Central memory CD8-positive, alpha-beta T cell (primary cell): Measurements from ENCODE around the gene FAM131B.

ENCODE experiments used
- ATAC-seq: fragments of 150-1000 bp; cut with Tn5 transposase; replicated peaks from 2 replicates; pipeline ENCODE4 v1.10.0; 2022; ENCODE audit warnings: mild to moderate bottlenecking, moderate FRiP score, moderate number of reproducible peaks; ENCODE audit not compliant: poor library complexity, severe bottlenecking; ENCODE audit errors: extremely low read depth
- DNase-seq, 2 donors: peaks; one replicate each; pipeline ENCODE4 v3.0.0; 2021; ENCODE audit warnings: low spot score in 2 of 2
- H3K27ac Mint-ChIP-seq: one replicate; pipeline ENCODE4 v1.8.0; 2022; ENCODE audit warnings: low read depth, mild to moderate bottlenecking, moderate library complexity, mixed read lengths
- H3K27me3 Mint-ChIP-seq: one replicate; pipeline ENCODE4 v1.8.0; 2022; ENCODE audit warnings: mixed read lengths
- H3K36me3 Mint-ChIP-seq: one replicate; pipeline ENCODE4 v1.8.0; 2022; ENCODE audit warnings: mild to moderate bottlenecking, moderate library complexity, mixed read lengths; ENCODE audit not compliant: insufficient read depth
- H3K4me1 Mint-ChIP-seq: one replicate; pipeline ENCODE4 v1.8.0; 2022; ENCODE audit warnings: mixed read lengths
- H3K4me3 Mint-ChIP-seq: one replicate; pipeline ENCODE4 v1.8.0; 2022; ENCODE audit warnings: mild to moderate bottlenecking, moderate library complexity, mixed read lengths
- H3K9me3 Mint-ChIP-seq: one replicate; pipeline ENCODE4 v1.8.0; 2022; ENCODE audit warnings: mixed read lengths

FAM131B gene

DNA sequence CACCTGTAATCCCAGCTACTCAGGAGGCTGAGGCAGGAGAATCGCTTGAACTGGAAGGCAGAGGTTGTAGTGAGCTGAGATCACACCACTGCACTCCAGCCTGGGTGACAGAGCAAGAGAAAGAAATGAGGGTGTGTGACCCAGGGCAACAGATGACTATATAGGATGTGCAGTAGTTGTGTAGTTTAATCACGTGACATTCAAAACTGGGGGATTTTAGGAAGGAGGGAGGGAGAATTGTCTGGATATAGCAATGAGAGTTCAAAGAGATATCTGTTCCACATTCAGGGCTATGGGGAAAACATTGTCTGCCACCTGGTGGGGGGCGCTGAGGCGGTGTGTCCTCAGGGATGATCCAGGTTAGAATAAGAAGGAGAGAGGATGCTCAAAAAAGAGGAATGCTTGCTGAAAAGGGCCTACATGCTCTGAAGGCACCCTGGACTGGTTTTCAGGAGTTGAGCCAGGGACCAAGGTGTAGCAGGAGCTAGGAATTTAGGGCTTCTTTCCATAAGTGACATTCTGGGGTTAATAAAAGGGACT is 10.8 kb upstream of the FAM131B start:
- H3K27me3 Mint-ChIP-seq: no peaks in the 10 kb centered on the region
- H3K9me3 Mint-ChIP-seq: no peaks in the 10 kb centered on the region
- H3K4me1 Mint-ChIP-seq: peaks cover 67% of the 10 kb centered on the region

DNA sequence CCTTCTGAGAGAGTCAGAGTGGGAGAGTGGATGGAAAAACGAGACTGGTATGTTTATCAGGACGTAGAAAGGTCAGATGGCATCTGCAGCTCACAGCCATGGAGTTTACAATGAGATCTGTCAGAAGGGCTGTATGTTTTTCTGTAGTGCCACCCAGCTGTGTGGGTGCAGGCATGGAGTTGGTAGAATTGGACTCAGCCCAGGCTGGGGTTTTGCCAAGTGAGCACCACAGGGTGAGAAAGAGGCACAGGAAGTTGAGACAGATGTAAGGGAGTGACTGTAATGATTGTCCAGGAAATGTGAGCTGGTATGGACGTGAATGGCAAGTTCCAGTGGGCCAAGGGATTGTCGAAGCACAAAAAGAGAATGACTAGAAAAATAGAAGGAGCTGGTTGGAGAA is 9.6 kb upstream of the FAM131B start:
- H3K4me1 Mint-ChIP-seq: peaks cover 58% of the 10 kb centered on the region
- peak in 1 of 2 donors; percentile 58 for DNase-seq
- H3K27me3 Mint-ChIP-seq: no peaks in the 10 kb centered on the region
- H3K4me3 Mint-ChIP-seq: peak overlapping the region; percentile 17
- H3K36me3 Mint-ChIP-seq: peaks cover 1% of the 10 kb centered on the region
- peak; percentile 40 for ATAC-seq
- H3K9me3 Mint-ChIP-seq: no peaks in the 10 kb centered on the region
- H3K27ac Mint-ChIP-seq: peak overlapping the region; percentile 47

More for the DNA sequence above, 10.8 kb upstream of the FAM131B start:
- H3K36me3 Mint-ChIP-seq: peaks cover 1% of the 10 kb centered on the region
- no peak overlapping the region for H3K27ac Mint-ChIP-seq
- ATAC-seq (no peak), DNase-seq (no peak)
- no peak overlapping the region for H3K4me3 Mint-ChIP-seq

DNA sequence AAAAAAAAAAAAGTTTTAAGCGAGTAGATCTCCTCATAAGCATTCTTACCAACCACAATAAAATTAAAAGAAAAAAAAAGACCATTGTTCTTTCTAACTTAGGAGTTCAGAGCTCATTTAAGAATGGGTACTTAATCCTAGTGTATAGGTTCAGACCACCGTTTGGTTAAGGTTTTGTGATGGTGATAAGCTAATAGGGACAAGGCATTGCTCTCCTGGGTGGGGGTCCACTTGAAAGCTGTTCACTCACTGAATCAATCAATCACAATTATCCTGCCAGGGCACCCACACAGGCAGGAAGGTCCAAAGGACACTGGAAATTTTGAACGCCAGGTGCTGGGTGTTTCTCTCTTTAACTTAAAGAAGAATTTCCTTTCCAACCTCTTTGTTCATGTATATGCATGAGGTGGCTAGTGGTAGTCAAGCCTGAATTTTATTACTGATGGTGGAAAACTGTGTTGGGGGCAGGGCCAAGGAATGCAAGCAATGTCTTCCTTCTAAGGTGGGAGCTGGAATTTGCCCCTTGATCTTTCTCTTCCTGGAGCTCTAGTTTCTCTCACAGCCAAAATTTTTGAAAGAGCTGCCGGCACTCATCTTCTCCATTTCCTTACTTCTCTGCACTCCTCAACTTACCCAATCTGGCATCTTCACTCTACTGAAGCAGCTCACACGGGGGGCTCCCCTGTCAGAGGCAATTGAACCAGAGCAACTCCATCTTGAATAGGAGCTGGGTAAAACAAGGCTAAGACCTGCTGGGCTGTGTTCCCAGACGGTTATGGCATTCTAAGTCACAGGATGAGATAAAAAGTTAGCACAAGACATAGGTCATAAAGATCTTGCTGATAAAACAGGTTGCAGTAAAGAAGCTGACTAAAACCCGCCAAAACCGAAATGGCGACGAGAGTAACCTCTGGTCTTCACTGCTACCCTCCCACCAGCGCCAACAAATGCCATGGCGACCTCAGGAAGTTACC is 7.5 kb upstream of the FAM131B start:
- DNase-seq (no peak), ATAC-seq (no peak)
- H3K4me1 Mint-ChIP-seq: peaks cover 37% of the 10 kb centered on the region
- H3K4me3 Mint-ChIP-seq: no peak overlapping the region
- H3K27ac Mint-ChIP-seq: no peak overlapping the region
- H3K36me3 Mint-ChIP-seq: peaks cover 4% of the 10 kb centered on the region
- peaks cover 4% of the 10 kb centered on the region for H3K27me3 Mint-ChIP-seq
- no peaks in the 10 kb centered on the region for H3K9me3 Mint-ChIP-seq

DNA sequence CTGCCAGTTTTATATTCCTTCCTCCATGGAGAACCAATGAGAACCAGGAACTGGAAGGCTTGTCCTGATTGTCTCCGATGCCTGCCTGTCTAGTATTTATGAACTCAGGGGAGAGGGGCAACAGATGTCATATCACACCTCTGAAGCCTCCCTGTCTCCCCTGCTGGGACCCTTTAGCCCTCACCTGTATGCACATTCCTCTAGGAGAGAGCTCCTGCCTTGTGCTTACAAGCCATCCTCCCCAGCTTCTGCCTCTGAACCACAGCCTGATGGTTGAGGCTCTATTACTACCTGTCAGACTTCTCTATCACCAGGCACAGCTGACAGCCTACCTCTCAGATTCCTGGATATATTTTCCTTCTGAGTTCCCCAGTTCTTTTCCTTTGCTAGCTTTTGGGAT is 5.9 kb upstream of the FAM131B start:
- peaks cover 27% of the 10 kb centered on the region for H3K4me1 Mint-ChIP-seq
- no peak overlapping the region for H3K27ac Mint-ChIP-seq
- ATAC-seq: no peak
- H3K9me3 Mint-ChIP-seq: no peaks in the 10 kb centered on the region
- no peak for DNase-seq
- H3K4me3 Mint-ChIP-seq: no peak overlapping the region
- H3K36me3 Mint-ChIP-seq: peaks cover 2% of the 10 kb centered on the region
- H3K27me3 Mint-ChIP-seq: peaks cover 20% of the 10 kb centered on the region

DNA sequence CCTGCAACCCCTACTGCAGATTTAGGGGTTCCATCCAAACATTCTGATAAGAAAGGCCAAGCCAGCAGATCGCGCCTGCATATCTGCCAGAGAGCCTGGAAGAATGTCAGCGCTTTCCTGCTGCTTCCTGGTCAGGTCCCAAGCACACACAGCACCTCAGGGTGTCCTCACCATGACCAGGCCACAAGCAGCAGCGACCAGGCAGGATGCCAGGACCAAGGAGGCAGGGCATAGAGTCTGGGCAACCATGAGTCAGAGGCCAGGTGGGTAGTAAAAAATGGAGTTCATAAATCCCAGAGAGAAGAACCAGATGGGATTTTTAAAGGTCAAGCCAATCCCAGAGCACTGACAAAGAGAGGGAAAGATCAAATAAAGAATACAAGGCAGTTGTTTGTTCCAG is 5.5 kb upstream of the FAM131B start:
- Mint-ChIP-seq H3K4me1 (peaks cover 27% of the 10 kb centered on the region), H3K27ac (no peak overlapping the region), H3K9me3 (no peaks in the 10 kb centered on the region), H3K27me3 (peaks cover 24% of the 10 kb centered on the region), H3K4me3 (no peak overlapping the region), H3K36me3 (peaks cover 2% of the 10 kb centered on the region)
- DNase-seq (no peak), ATAC-seq (no peak)

DNA sequence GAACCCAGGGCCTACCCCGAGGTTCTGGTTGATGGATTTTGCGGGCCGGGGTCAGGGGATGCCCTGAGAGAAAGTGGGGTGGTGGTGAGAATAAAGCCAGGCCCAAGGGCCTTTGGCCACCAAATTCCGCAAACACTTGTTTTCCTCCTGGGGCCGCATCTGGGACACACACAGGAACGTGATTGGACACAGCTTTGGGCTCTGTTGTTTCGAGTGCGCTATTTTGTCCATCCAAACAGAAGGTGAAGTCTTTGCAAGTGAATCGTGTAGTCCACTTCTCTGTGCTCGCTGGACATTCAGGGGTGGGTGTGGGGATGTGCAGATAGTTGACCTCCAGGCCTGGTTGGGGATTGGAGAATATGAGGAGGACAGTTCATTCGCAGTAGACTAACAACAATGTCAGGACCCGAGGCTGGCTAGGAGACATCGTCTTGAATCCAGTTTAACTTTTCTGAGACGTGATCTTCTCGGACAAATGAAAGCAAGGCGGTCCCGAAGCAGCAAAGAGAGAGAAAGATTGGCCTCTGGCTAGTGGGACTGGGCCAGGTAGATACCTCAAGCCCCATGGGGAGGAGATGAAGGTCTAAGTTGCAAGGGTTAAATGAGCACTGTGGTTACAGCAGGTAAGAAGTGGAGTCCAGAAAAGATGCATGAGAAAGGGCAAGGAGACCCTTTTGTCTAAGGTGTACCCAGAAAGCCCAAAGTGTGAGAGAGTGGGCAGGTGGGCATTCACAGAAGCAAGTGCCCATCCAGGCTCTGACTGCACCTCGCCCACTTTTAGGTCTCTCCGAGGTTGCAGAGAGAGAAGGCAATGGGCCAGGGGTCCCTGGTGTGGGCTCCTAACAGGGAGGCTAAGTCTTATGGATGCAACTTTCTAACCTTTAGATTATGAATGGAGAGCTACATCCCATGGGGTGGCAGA is 764 bp upstream of the FAM131B start:
- H3K27ac Mint-ChIP-seq: no peak overlapping the region
- peak overlapping the region; percentile 44 for H3K4me3 Mint-ChIP-seq
- DNase-seq (no peak), ATAC-seq (no peak)
- H3K27me3 Mint-ChIP-seq: peaks cover 25% of the 10 kb centered on the region
- H3K4me1 Mint-ChIP-seq: peaks cover 17% of the 10 kb centered on the region
- H3K36me3 Mint-ChIP-seq: peaks cover 5% of the 10 kb centered on the region
- no peaks in the 10 kb centered on the region for H3K9me3 Mint-ChIP-seq

DNA sequence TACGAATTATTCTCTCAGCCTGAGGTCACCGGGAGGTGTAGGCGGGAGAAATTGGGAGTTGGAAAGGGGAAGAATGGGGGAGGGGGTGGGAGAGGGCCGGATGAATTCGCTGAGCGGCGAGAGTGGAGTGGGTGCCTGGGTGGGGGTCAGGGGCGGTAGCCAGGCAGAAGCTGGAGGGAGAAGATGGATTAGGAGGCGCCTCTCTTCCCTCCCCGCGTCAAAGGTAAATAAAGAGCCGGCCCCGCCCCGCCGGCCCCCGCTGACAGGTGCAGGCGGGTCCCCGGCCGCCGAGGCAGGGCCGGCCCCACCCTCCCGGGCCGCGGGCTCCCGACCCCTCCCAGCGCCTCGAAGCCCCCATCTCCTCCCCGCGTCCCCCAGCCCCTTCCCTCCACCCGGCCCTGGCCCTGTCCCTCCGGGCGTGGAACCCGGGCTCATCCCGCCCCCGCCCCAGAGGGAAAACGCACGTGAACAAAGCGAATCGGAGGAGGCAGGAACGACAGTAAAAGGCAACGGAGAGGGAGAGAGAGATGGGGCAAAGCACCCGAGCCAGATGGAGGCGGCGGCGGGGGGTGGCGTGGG is 872 bp downstream of the FAM131B start:
- Mint-ChIP-seq H3K27me3 (peaks cover 25% of the 10 kb centered on the region), H3K36me3 (peaks cover 5% of the 10 kb centered on the region), H3K9me3 (no peaks in the 10 kb centered on the region), H3K4me3 (peak overlapping the region; percentile 59), H3K4me1 (peaks cover 17% of the 10 kb centered on the region), H3K27ac (peak overlapping the region; percentile 76)
- peak; percentile 37 for ATAC-seq
- no peak for DNase-seq

DNA sequence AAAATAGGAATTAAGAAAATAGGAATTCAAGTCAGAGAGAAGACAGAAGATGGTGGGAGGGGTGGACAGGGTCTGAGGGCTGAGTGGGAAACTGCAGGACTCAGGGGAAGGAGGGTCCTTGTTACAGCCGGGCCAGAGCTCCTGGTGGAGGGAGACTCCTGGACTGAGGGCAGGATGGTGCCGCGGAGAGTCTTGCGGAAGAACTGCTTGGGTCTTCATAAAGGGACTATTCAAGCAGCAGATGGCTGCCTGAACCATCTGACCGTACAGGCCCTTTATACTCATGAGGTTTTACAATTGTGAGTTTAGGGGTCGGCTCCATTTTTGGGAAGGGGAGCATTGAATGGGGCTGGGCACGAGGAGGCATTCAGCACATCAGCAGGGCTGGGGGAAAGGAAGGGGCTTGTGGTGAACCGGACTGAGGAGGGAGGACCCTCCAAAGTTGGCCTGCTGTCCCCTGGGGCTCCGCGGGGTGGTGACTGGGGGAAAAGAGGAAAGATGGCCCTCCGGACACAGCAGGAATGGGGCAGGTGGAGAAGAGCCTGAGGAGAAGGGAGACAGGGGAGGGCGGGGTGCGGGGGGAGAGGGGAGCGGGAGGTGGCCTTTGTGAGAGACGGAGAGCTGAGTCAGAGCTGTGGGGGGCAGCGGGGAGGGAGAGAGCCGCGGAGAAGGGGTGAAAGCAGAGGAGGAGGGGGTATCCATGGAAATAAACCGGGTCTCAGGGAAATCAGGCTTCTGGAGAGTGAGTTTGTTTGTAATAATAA is 1.5 kb downstream of the FAM131B start:
- Mint-ChIP-seq H3K27ac (peak overlapping the region; percentile 56), H3K9me3 (no peaks in the 10 kb centered on the region), H3K27me3 (peaks cover 25% of the 10 kb centered on the region), H3K4me3 (peak overlapping the region; percentile 59), H3K4me1 (peaks cover 17% of the 10 kb centered on the region), H3K36me3 (peaks cover 3% of the 10 kb centered on the region)
- ATAC-seq (no peak), DNase-seq (no peak)

DNA sequence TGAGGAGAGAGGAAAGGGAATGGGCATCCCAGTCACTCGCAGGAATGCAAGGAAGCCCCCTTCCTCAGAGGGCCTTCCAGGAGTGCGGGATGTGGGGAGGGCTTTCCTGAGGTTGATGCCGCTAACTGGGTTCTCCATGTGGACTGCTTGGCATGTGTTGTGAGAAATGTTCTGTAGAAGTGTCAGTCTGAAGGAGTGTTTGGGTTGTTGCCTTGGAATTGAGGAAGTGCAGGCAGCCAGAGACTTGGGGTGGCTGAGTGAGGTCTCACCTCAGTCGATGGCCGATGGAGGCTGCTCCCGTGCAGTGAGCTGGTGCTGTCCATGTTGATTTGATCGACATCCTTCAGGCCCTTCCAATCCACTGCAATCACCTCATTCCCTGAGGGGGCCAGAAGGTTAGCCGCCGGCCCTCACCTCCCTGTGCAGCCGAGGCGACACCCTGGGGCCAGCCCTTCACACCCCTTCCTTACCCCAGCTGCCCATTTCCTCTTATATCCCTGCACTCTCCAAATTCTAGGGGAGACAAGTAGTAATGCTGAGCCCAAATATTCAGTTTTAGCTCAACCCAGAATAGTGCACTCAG is 2.7 kb downstream of the FAM131B start:
- Mint-ChIP-seq H3K36me3 (peaks cover 2% of the 10 kb centered on the region), H3K4me1 (peaks cover 17% of the 10 kb centered on the region), H3K27me3 (peaks cover 20% of the 10 kb centered on the region), H3K27ac (peak overlapping the region; percentile 56), H3K4me3 (peak overlapping the region; percentile 59), H3K9me3 (no peaks in the 10 kb centered on the region)
- ATAC-seq (no peak), DNase-seq (no peak)

DNA sequence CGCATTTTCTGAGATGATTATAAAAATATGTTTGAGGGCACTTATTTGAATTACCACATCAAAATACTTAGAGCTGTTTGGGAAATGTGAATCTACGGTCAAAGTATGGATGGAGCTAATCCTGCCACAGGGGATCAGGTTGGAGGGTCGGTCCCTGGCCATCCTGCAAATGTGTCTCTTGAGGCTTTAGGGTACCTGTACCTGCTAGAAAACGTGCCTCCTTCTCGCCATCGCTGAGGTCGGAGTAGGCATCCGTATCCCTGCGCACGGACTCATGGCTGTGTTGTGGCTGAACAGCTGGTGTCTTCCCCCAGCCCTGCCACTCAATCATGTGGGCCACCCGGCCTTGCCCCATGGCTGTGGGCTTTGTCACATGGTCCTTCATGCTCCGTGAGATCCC is 3.9 kb downstream of the FAM131B start:
- ATAC-seq (no peak), DNase-seq (no peak)
- Mint-ChIP-seq H3K4me3 (no peak overlapping the region), H3K27me3 (peaks cover 7% of the 10 kb centered on the region), H3K4me1 (peaks cover 18% of the 10 kb centered on the region), H3K9me3 (no peaks in the 10 kb centered on the region), H3K27ac (no peak overlapping the region), H3K36me3 (peaks cover 2% of the 10 kb centered on the region)

DNA sequence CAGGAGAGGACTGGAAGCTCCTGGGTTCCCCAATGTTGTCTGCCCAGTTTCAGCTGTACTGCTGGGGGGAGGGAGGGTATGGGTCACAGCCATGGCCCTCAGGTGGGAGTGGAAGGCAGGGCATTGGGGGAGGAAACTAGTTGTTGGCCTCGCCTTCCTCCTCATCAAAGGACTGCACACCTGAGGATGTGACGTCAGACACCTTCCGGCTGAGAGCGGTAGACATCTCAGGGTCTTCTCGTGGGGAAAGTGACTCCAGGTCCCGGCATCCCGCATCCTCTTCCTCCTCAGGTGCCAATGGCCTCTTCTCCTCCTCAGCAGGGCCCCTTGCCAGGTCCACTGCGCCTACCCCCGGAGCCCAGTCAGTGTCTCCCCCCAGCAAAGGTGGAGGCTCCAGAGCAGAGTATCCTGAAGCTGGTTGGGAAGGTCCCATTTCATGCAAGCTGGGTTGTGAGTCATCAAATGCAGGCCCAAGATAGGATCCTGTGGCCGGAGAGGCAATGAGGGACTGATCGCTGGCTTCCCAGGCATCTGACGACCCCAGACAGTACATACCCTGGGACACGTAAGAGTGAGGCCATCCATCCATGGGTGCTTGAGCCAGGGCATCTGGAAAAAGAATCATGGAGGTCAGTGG is 6.0 kb downstream of the FAM131B start:
- H3K36me3 Mint-ChIP-seq: peaks cover 2% of the 10 kb centered on the region
- H3K9me3 Mint-ChIP-seq: no peaks in the 10 kb centered on the region
- DNase-seq: no peak
- H3K4me3 Mint-ChIP-seq: no peak overlapping the region
- peaks cover 15% of the 10 kb centered on the region for H3K4me1 Mint-ChIP-seq
- no peaks in the 10 kb centered on the region for H3K27me3 Mint-ChIP-seq
- no peak for ATAC-seq
- H3K27ac Mint-ChIP-seq: no peak overlapping the region
